SK-N-SH (cell line): ENCODE data around the gene NTNG2. TPM values are rescaled to one million over a fixed set of nuclear protein-coding genes. Genes with fewer than 3 reads are reported as not detected.

Source experiments
- CTCF ChIA-PET: fragments of 300-600, 350-600 bp; formaldehyde crosslinking; extraction: SDS; loops from one replicate; lab custom pipeline; 2021; lab: Yijun Ruan, JAX
- POLR2A ChIA-PET: fragments of 350-600 bp; sonication (Branson Sonifier 250); formaldehyde crosslinking; extraction: SDS; loops from one replicate; lab custom pipeline; 2020; ENCODE audit warnings: antibody characterized with exemption, inconsistent platforms; lab: Yijun Ruan, JAX
- DNase-seq: peaks from one replicate; pipeline ENCODE4 v3.0.0; 2012
- H2AFZ ChIP-seq: fragments of 200-600 bp; sonication (generic); 2 replicates; pipeline ENCODE4 v1.8.1; 2016; ENCODE audit warnings: antibody characterized with exemption, mild to moderate bottlenecking, low read depth
- H3F3A ChIP-seq: fragments of 200-600 bp; sonication (generic); replicated peaks from 2 replicates; pipeline ENCODE3; 2016; ENCODE audit warnings: antibody characterized with exemption, mild to moderate bottlenecking; ENCODE audit not compliant: insufficient read depth
- H3K27ac ChIP-seq, 2 experiments: fragments of 200-500 bp in 1 of 2; fragments of 200-600 bp in 1 of 2; sonication (Bioruptor generic) in 1 of 2; sonication (generic), shearing (Covaris generic) in 1 of 2; 2 replicates each; pipeline versions ENCODE4 v1.5.1 to v1.6.1; 2014 to 2016; ENCODE audit warnings: low read depth in 2 of 2, inconsistent platforms in 1 of 2, low read length in 1 of 2, mild to moderate bottlenecking in 1 of 2, mixed read lengths in 1 of 2
- H3K27me3 ChIP-seq: fragments of 200-600 bp; sonication (generic), shearing (Covaris generic); 2 replicates; pipeline ENCODE4 v1.6.1; 2016; ENCODE audit warnings: mixed run types; ENCODE audit not compliant: insufficient read depth
- H3K36me3 ChIP-seq, 2 experiments: fragments of 200-500 bp in 1 of 2; fragments of 200-600 bp in 1 of 2; sonication (Bioruptor generic) in 1 of 2; sonication (generic) in 1 of 2; replicated peaks in 1 of 2; 2 replicates each; pipeline versions ENCODE3 to v1.5.1; 2014 to 2016; ENCODE audit warnings: low read length in 1 of 2, mild to moderate bottlenecking in 1 of 2; ENCODE audit not compliant: insufficient read depth in 2 of 2, control insufficient read depth in 1 of 2
- H3K4me1 ChIP-seq, 2 experiments: fragments of 200-500 bp in 1 of 2; fragments of 200-600 bp in 1 of 2; sonication (Bioruptor generic) in 1 of 2; sonication (generic), shearing (Covaris generic) in 1 of 2; 2 replicates each; pipeline versions ENCODE4 v1.5.1 to v1.6.1; 2014 to 2016; ENCODE audit warnings: low read depth in 1 of 2, low read length in 1 of 2, mixed run types in 1 of 2; ENCODE audit not compliant: insufficient read depth in 2 of 2, control insufficient read depth in 1 of 2
- H3K4me2 ChIP-seq: fragments of 200-600 bp; sonication (generic), shearing (Covaris generic); 2 replicates; pipeline ENCODE4 v1.6.1; 2017; ENCODE audit warnings: mixed run types
- H3K4me3 ChIP-seq, 2 experiments: fragments of 200-500 bp in 1 of 2; fragments of 200-600 bp in 1 of 2; sonication (Bioruptor generic) in 1 of 2; sonication (generic), shearing (Covaris generic) in 1 of 2; 2 replicates each; pipeline versions ENCODE4 v1.5.1 to v1.8.1; 2014 to 2016; ENCODE audit warnings: low read depth in 2 of 2, inconsistent platforms in 1 of 2, low read length in 1 of 2, mild to moderate bottlenecking in 1 of 2, mixed read lengths in 1 of 2, moderate library complexity in 1 of 2
- H3K79me2 ChIP-seq: fragments of 200-600 bp; sonication (generic); 2 replicates; pipeline ENCODE4 v1.8.1; 2017; ENCODE audit warnings: mild to moderate bottlenecking; ENCODE audit not compliant: insufficient read depth
- H3K9ac ChIP-seq: fragments of 200-600 bp; sonication (generic); 2 replicates; pipeline ENCODE4 v1.6.1; 2017; ENCODE audit warnings: mixed run types
- H3K9me2 ChIP-seq: fragments of 200-600 bp; sonication (generic); 2 replicates; pipeline ENCODE4 v1.6.1; 2017; ENCODE audit warnings: mixed run types
- H3K9me3 ChIP-seq: fragments of 200-600 bp; sonication (generic); 2 replicates; pipeline ENCODE4 v1.6.1; 2017; ENCODE audit warnings: mixed run types, mild to moderate bottlenecking, moderate library complexity
- H4K20me1 ChIP-seq: fragments of 200-600 bp; sonication (generic); 2 replicates; pipeline ENCODE4 v1.6.1; 2017; ENCODE audit warnings: mild to moderate bottlenecking, mixed run types; ENCODE audit not compliant: insufficient read depth
- FOSL2 ChIP-seq: IDR thresholded peaks from 2 replicates; pipeline ENCODE4 v1.4.0; 2012; ENCODE audit warnings: low read depth, mild to moderate bottlenecking, moderate library complexity, borderline replicate concordance
- MAX ChIP-seq: IDR thresholded peaks from 2 replicates; pipeline ENCODE4 v1.4.0; 2012; ENCODE audit warnings: low read depth
- MXI1 ChIP-seq: IDR thresholded peaks from 2 replicates; pipeline ENCODE4 v1.6.1; 2012; ENCODE audit warnings: mild to moderate bottlenecking, low read depth, low read length, improper control_type of control experiment
- NFIC ChIP-seq: IDR thresholded peaks from 2 replicates; pipeline ENCODE4 v1.4.0; 2012; ENCODE audit warnings: borderline replicate concordance
- POLR2AphosphoS5 ChIP-seq: IDR thresholded peaks from 2 replicates; pipeline ENCODE4 v1.6.1; 2012; ENCODE audit warnings: low read depth, low read length
- USF1 ChIP-seq: IDR thresholded peaks from 2 replicates; pipeline ENCODE4 v1.4.0; 2012; ENCODE audit warnings: low read depth, borderline replicate concordance
- WGBS: methylation state at CpG from one replicate; pipeline ENCODE4 v1.1.6; 2017; ENCODE audit warnings: low lambda C conversion rate; 5-methylcytosine and 5-hydroxymethylcytosine counted together
- polyA plus RNA-seq, 3 experiments: library from polyadenylated mRNA; depleted of rRNA; stranded (reverse); fragments of >200 nt; gene quantifications; 2 replicates each; pipeline ENCODE4 v1.2.3, GENCODE V29; 2012
- TF ChIP-seq, protein P1 (sequence below): fragments of 150-350 bp; IDR thresholded peaks from 2 replicates; pipeline ENCODE4 v1.6.1; 2016; ENCODE audit warnings: mild to moderate bottlenecking, low read depth, low read length

The NTNG2 gene
- polyA plus RNA-seq, 1 of the 3 experiments (the other 2 are of a cell fraction): 6.1 TPM

- CTCF ChIA-PET: interaction anchor here (0.5 to 12.6 kb wide), 9 partner anchors 16 to 483 kb away, joined by 3 to 218 read pairs (median 4); partner anchors contain the start of gene NTNG2
- 0 out of 2 replicates have a peak, but pooled peaks cover 9% of the 10 kb centered on the region for H4K20me1 ChIP-seq
- peak overlapping the region in 1 of 2 experiments; percentile 50; a peak in 1 of 4 replicates for H3K27ac ChIP-seq
- peaks cover 0 to 24% of the 10 kb centered on the region in 2 experiments; a peak in 1 of 4 replicates for H3K4me1 ChIP-seq
- no peaks in the 10 kb centered on the region for H3K27me3 ChIP-seq
- H3K4me3 ChIP-seq: peak overlapping the region; percentile 55 to 64
- H3K36me3 ChIP-seq: no peaks in the 10 kb centered on the region
- WGBS: under 1% methylated on average over 19 of the region's 33 CpGs
- 0 out of 2 replicates have a peak overlapping the region, but pooled peaks have one; percentile 4 for H3K9ac ChIP-seq
- H3K9me2 ChIP-seq: no peaks in the 10 kb centered on the region
- TF ChIP-seq, protein P1, sequence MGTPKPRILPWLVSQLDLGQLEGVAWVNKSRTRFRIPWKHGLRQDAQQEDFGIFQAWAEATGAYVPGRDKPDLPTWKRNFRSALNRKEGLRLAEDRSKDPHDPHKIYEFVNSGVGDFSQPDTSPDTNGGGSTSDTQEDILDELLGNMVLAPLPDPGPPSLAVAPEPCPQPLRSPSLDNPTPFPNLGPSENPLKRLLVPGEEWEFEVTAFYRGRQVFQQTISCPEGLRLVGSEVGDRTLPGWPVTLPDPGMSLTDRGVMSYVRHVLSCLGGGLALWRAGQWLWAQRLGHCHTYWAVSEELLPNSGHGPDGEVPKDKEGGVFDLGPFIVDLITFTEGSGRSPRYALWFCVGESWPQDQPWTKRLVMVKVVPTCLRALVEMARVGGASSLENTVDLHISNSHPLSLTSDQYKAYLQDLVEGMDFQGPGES: no peak
- peak; percentile 51; the same call in 1 of the 2 replicates for TF ChIP-seq MXI1
- TF ChIP-seq FOSL2: no peak
- TF ChIP-seq MAX: peak; percentile 49
- TF ChIP-seq POLR2AphosphoS5: no peak
- peak overlapping the region; percentile 82; the same call in 1 of the 2 replicates for H2AFZ ChIP-seq
- POLR2A ChIA-PET: no interaction called here
- no peak for DNase-seq
- peaks cover 6% of the 10 kb centered on the region for H3F3A ChIP-seq
- peak overlapping the region; percentile 93 for H3K4me2 ChIP-seq
- H3K9me3 ChIP-seq: no peaks in the 10 kb centered on the region
- H3K79me2 ChIP-seq: no peaks in the 10 kb centered on the region
Observed at GRCh38 chr9:132241483-132241839, 79.6 kb downstream of the NTNG2 start.

DNA sequence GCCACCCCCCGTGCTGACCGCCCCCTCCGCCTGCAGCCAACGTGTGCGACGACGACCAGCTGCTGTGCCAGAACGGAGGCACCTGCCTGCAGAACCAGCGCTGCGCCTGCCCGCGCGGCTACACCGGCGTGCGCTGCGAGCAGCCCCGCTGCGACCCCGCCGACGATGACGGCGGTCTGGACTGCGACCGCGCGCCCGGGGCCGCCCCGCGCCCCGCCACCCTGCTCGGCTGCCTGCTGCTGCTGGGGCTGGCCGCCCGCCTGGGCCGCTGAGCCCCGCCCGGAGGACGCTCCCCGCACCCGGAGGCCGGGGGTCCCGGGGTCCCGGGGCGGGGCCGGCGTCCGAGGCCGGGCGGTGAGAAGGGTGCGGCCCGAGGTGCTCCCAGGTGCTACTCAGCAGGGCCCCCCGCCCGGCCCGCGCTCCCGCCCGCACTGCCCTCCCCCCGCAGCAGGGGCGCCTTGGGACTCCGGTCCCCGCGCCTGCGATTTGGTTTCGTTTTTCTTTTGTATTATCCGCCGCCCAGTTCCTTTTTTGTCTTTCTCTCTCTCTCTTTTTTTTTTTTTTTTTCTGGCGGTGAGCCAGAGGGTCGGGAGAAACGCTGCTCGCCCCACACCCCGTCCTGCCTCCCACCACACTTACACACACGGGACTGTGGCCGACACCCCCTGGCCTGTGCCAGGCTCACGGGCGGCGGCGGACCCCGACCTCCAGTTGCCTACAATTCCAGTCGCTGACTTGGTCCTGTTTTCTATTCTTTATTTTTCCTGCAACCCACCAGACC, 80.2 kb downstream of the NTNG2 start:
- Histone ChIP-seq H3K9me2 (no peaks in the 10 kb centered on the region), H2AFZ (peak overlapping the region; percentile 82; the same call in 1 of the 2 replicates), H3K27ac (peak overlapping the region in 1 of 2 experiments; percentile 50; a peak in 1 of 4 replicates), H3K36me3 (no peaks in the 10 kb centered on the region), H3K9ac (no peak overlapping the region), H3K4me2 (peak overlapping the region; percentile 93), H3K27me3 (no peaks in the 10 kb centered on the region), H3K4me3 (peak overlapping the region; percentile 55 to 64), H4K20me1 (0 out of 2 replicates have a peak, but pooled peaks cover 9% of the 10 kb centered on the region), H3K79me2 (no peaks in the 10 kb centered on the region), H3K9me3 (no peaks in the 10 kb centered on the region), H3K4me1 (peaks cover 0 to 24% of the 10 kb centered on the region in 2 experiments; a peak in 1 of 4 replicates), H3F3A (peaks cover 6% of the 10 kb centered on the region)
- DNase-seq: peak; percentile 67
- ChIA-PET POLR2A (no interaction called here), CTCF (interaction anchor here (0.5 to 12.6 kb wide), 7 partner anchors 17 to 483 kb away, joined by 3 to 218 read pairs (median 31); partner anchors contain the start of gene NTNG2)
- 0 out of 2 replicates have a peak, but pooled peaks have one; percentile 30 for TF ChIP-seq NFIC
- TF ChIP-seq USF1: no peak
- peak; percentile 43; the same call in 1 of the 2 replicates for TF ChIP-seq MXI1
- 24% methylated on average over 25 of the region's 81 CpGs for WGBS
